Endodermal cell (in vitro differentiated cells): ENCODE results near the gene ZFYVE16. TPM values are rescaled to one million over a fixed set of nuclear protein-coding genes. Genes with fewer than 3 reads are reported as not detected.

Source experiments
- DNase-seq: peaks from one replicate; pipeline ENCODE4 v3.0.0-alpha.2; 2017
- H3K27ac ChIP-seq: 2 replicates; pipeline ENCODE4 v1.5.1; 2013; ENCODE audit warnings: mild to moderate bottlenecking, low read depth, low read length, moderate library complexity
- H3K27me3 ChIP-seq: 2 replicates; pipeline ENCODE4 v1.6.1; 2013; ENCODE audit warnings: mild to moderate bottlenecking, low read length, moderate library complexity; ENCODE audit not compliant: insufficient read depth, control insufficient read depth, poor library complexity, severe bottlenecking
- H3K36me3 ChIP-seq: 2 replicates; pipeline ENCODE4 v1.7.0; 2013; ENCODE audit warnings: mild to moderate bottlenecking, low read length, moderate library complexity; ENCODE audit not compliant: control insufficient read depth, insufficient read depth
- H3K4me1 ChIP-seq: one replicate; pipeline ENCODE4 v1.7.0; 2013; ENCODE audit warnings: low read length; ENCODE audit not compliant: control insufficient read depth, insufficient read depth
- H3K4me3 ChIP-seq: 2 replicates; pipeline ENCODE4 v1.5.1; 2013; ENCODE audit warnings: mild to moderate bottlenecking, low read length, moderate library complexity
- H3K9ac ChIP-seq: 2 replicates; pipeline ENCODE4 v1.6.1; 2013; ENCODE audit warnings: mild to moderate bottlenecking, low read length, moderate library complexity; ENCODE audit not compliant: poor library complexity, severe bottlenecking; ENCODE audit errors: extremely low read depth
- H3K9me3 ChIP-seq: 2 replicates; pipeline ENCODE4 v1.6.1; 2013; ENCODE audit warnings: mild to moderate bottlenecking, low read length, moderate library complexity; ENCODE audit not compliant: control insufficient read depth
- H3K27ac Mint-ChIP-seq: 2 replicates; pipeline ENCODE4 v1.8.0; 2020; ENCODE audit warnings: mixed read lengths
- H3K27me3 Mint-ChIP-seq: 2 replicates; pipeline ENCODE4 v1.8.0; 2021; ENCODE audit warnings: mild to moderate bottlenecking, mixed read lengths; ENCODE audit not compliant: insufficient read depth
- H3K36me3 Mint-ChIP-seq: 2 replicates; pipeline ENCODE4 v1.8.0; 2020; ENCODE audit warnings: low read depth, mixed read lengths
- H3K4me1 Mint-ChIP-seq: 2 replicates; pipeline ENCODE4 v1.8.0; 2020; ENCODE audit warnings: mixed read lengths
- H3K4me3 Mint-ChIP-seq: 2 replicates; pipeline ENCODE4 v1.8.0; 2020; ENCODE audit warnings: mild to moderate bottlenecking, moderate library complexity, mixed read lengths
- H3K9me3 Mint-ChIP-seq: 2 replicates; pipeline ENCODE4 v1.8.0; 2020; ENCODE audit warnings: mild to moderate bottlenecking, mixed read lengths
- WGBS, 2 experiments: methylation state at CpG; one replicate each; pipeline versions ENCODE4 v1.1.5 to v1.1.7; 2013; ENCODE audit warnings: missing lambda C conversion rate in 2 of 2, mixed read lengths in 1 of 2; ENCODE audit not compliant: insufficient coverage in 1 of 2, insufficient read length in 1 of 2; 5-methylcytosine and 5-hydroxymethylcytosine counted together
- total RNA-seq, 2 donors: library from RNA; stranded (reverse); fragmentation: NEBNext Ultra II Directional in 1 of 2; extraction: Animal tissue kit (Norgen Biotek cat#: 25700) in 1 of 2; gene quantifications; 2 replicates in 1 of 2; 3 replicates in 1 of 2; pipeline ENCODE4 v1.2.1, GENCODE V29; 2021
- TF ChIP-seq, protein P1 (sequence below): fragments of 200-600 bp; sonication (generic); conservative IDR thresholded peaks from 2 replicates; pipeline ENCODE4 v1.5.0; 2021; ENCODE audit warnings: antibody characterized with exemption, mild to moderate bottlenecking

The ZFYVE16 gene
- total RNA-seq, 2 donors from 2014 or later: 58.3 to 85.0 TPM

DNA sequence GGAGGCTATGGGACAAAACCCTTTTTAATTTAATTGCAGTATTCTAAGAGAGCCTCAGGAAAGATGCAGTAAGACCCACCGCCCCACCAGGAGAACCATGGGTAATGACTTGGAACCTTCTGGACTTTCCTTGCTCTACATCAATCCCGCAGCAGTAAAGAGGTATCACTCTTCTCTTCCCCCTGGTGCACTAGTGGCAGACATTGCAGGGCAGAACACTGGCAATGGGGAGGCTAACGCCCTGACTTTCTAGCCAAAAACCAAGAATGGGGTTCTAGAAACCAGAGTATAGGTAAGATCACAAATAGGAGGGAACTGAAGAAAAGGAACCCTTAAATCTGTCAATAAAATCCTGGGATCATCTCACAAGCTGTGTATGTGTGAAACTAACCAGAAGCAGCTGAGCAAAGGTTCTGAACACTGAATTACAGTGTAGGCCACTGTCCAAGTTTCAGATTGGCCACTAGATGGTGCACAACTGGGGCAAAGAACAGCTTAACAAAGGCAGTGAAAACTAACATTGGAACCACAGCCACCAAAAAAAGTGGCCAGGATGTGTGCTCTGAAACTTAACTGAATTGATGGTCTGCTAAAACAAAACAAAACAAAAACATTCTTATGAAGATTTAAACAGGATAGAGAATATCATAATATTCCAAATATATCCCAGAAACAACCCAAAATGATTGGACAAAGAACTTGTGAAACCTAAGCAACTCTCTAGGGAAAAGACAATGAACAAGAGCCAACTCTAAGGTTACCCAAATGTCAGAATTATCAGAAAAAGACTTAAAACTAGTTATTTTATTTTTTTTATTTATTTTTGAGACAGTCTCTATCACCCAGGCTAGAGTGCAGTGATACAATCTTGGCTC, 73.4 kb downstream of the ZFYVE16 start:
- no peak overlapping the region for H3K4me3 Mint-ChIP-seq
- H3K27me3 Mint-ChIP-seq: no peaks in the 10 kb centered on the region
- TF ChIP-seq, protein P1, sequence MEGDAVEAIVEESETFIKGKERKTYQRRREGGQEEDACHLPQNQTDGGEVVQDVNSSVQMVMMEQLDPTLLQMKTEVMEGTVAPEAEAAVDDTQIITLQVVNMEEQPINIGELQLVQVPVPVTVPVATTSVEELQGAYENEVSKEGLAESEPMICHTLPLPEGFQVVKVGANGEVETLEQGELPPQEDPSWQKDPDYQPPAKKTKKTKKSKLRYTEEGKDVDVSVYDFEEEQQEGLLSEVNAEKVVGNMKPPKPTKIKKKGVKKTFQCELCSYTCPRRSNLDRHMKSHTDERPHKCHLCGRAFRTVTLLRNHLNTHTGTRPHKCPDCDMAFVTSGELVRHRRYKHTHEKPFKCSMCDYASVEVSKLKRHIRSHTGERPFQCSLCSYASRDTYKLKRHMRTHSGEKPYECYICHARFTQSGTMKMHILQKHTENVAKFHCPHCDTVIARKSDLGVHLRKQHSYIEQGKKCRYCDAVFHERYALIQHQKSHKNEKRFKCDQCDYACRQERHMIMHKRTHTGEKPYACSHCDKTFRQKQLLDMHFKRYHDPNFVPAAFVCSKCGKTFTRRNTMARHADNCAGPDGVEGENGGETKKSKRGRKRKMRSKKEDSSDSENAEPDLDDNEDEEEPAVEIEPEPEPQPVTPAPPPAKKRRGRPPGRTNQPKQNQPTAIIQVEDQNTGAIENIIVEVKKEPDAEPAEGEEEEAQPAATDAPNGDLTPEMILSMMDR: peak; percentile 90
- H3K27ac ChIP-seq: no peak overlapping the region
- H3K4me1 Mint-ChIP-seq: no peaks in the 10 kb centered on the region
- H3K4me1 ChIP-seq: no peaks in the 10 kb centered on the region
- H3K9me3 Mint-ChIP-seq: peaks cover 33% of the 10 kb centered on the region
- peak; percentile 66 for DNase-seq
- peaks cover 51% of the 10 kb centered on the region for H3K36me3 ChIP-seq
- no peaks in the 10 kb centered on the region for H3K27me3 ChIP-seq
- H3K9ac ChIP-seq: no peak overlapping the region
- WGBS, 2 experiments: 90 to 100% methylated on average over 1 to 3 of the region's 3 CpGs
- no peak overlapping the region for H3K4me3 ChIP-seq
- H3K9me3 ChIP-seq: peaks cover 19% of the 10 kb centered on the region
- H3K36me3 Mint-ChIP-seq: peaks cover 59% of the 10 kb centered on the region
- no peak overlapping the region for H3K27ac Mint-ChIP-seq

DNA sequence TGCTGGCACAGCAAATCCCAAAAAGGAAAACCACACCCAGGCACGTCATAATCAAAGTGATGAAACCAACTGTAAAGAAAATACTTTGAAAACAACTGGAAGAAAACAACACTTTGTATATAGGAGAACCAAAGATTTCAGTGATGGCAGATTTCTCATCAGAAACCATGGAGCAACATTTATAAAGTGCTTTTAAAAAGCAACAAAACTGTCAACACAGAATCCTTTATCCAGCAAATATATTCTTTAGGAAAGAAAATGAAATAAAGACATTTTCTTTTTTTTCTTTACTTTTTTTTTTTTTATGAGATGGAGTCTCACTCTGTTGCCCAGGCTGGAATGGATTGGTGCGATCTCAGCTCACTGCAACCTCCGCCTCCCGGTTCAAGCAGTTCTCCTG, 74.7 kb downstream of the ZFYVE16 start:
- H3K27ac Mint-ChIP-seq: no peak overlapping the region
- peaks cover 33% of the 10 kb centered on the region for H3K9me3 Mint-ChIP-seq
- H3K9ac ChIP-seq: no peak overlapping the region
- TF ChIP-seq, protein P1: no peak
- H3K36me3 Mint-ChIP-seq: peaks cover 53% of the 10 kb centered on the region
- H3K27me3 Mint-ChIP-seq: peaks cover 3% of the 10 kb centered on the region
- H3K4me3 ChIP-seq: peak overlapping the region; percentile 0
- no peaks in the 10 kb centered on the region for H3K4me1 ChIP-seq
- WGBS, 2 experiments: 84 to 93% methylated on average over 3 to 4 of the region's 4 CpGs
- no peaks in the 10 kb centered on the region for H3K4me1 Mint-ChIP-seq
- H3K9me3 ChIP-seq: peaks cover 19% of the 10 kb centered on the region
- no peak overlapping the region for H3K27ac ChIP-seq
- H3K36me3 ChIP-seq: peaks cover 40% of the 10 kb centered on the region
- H3K4me3 Mint-ChIP-seq: no peak overlapping the region
- no peaks in the 10 kb centered on the region for H3K27me3 ChIP-seq
- no peak for DNase-seq

DNA sequence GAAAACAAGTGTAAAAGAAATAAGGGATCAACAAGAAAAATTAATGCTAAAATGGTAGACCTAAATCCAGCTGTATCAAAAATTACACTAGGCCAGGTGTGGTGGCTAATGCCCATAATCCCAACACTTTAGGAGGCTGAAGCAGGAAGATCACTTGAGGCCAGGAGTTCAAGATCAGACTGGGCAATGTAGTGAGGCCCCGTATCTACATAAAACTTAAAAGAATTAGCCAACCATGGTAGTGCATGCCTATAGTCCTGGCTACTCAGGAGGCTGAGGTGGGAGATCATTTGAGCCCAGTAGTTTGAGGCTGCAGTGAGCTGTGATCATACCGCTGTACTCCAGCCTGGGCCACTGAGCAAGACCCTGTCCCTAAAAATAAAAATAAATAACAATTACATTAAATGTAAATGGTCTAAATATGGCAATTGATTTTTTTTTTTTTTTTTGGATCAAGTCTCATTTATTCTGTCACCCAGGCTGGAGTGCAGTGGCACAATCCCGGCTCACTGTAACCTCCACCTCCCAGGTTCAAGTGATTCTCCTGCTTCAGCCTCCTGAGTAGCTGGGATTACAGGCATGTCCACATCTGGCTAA, 75.9 kb downstream of the ZFYVE16 start:
- Mint-ChIP-seq H3K4me3 (no peak overlapping the region), H3K36me3 (peaks cover 47% of the 10 kb centered on the region)

More for the DNA sequence above, 75.9 kb downstream of the ZFYVE16 start:
- Histone ChIP-seq H3K9me3 (peaks cover 19% of the 10 kb centered on the region), H3K36me3 (peaks cover 35% of the 10 kb centered on the region), H3K27ac (no peak overlapping the region), H3K9ac (no peak overlapping the region), H3K4me1 (no peaks in the 10 kb centered on the region), H3K27me3 (no peaks in the 10 kb centered on the region), H3K4me3 (no peak overlapping the region)
- no peak for DNase-seq
- TF ChIP-seq, protein P1: no peak
- Mint-ChIP-seq H3K4me1 (no peaks in the 10 kb centered on the region), H3K27ac (no peak overlapping the region), H3K27me3 (peaks cover 7% of the 10 kb centered on the region), H3K9me3 (peaks cover 33% of the 10 kb centered on the region)
- 69 to 96% methylated on average over 2 to 3 of the region's 3 CpGs for WGBS, 2 experiments
